ENCODE data around the gene SGCD. TPM values are rescaled to one million over a fixed set of nuclear protein-coding genes. Genes with fewer than 3 reads are reported as not detected.

Gene SGCD
- total and polyA plus RNA-seq, 2 of the 4 experiments (the other 2 are of a cell fraction): 5.8 to 10.6 TPM

GRCh38 chr5:156556666-156557406, 229.9 kb downstream of the SGCD start:
- Histone ChIP-seq H3K27me3 (ENCODE audit: control insufficient read depth, insufficient read depth, low read length) (no peaks in the 10 kb centered on the region), H3K4me2 (ENCODE audit: low read depth, low read length) (no peak overlapping the region; the same call in 1 of the 2 replicates), H2BK20ac (ENCODE audit: low read depth, low read length) (no peak overlapping the region), H3K27ac (ENCODE audit: insufficient read depth, low read length) (no peak overlapping the region), H3K23ac (ENCODE audit: low read depth, low read length) (no peak overlapping the region), H2BK120ac (ENCODE audit: low read depth, low read length) (no peak overlapping the region), H3K79me1 (ENCODE audit: low read depth in 1 of 2, low read length in 2 of 2) (no peaks in the 10 kb centered on the region; a peak in 1 of 4 replicates), H3K4me3 (ENCODE audit: insufficient read depth, low read depth, low read length) (no peak overlapping the region), H2AK5ac (ENCODE audit: low read depth, low read length) (no peak overlapping the region), H3K36me3 (ENCODE audit: control insufficient read depth, insufficient read depth, low read length) (peaks cover 2% of the 10 kb centered on the region), H3K56ac (ENCODE audit: extremely low read depth, insufficient read depth, low read length) (no peak overlapping the region), H2BK5ac (ENCODE audit: low read depth, low read length, poor library complexity, severe bottlenecking) (no peak overlapping the region), H2BK15ac (ENCODE audit: low read depth, low read length) (no peak overlapping the region), H4K91ac (ENCODE audit: insufficient read depth, low read depth, low read length) (no peak overlapping the region), H3K9ac (ENCODE audit: low read depth, low read length) (no peak overlapping the region), H2AFZ (replicated peaks; ENCODE audit: low read length, poor library complexity) (no peak overlapping the region), H3K4ac (ENCODE audit: low read depth, low read length) (no peak overlapping the region), H3K9me1 (ENCODE audit: insufficient read depth, low read length) (no peaks in the 10 kb centered on the region; the same call in 1 of the 2 replicates), H3K9me3 (ENCODE audit: control insufficient read depth, insufficient read depth, low read length) (no peaks in the 10 kb centered on the region; the same call in 1 of the 2 replicates), H4K20me1 (ENCODE audit: insufficient read depth, low read length) (no peaks in the 10 kb centered on the region), H3K14ac (replicated peaks; ENCODE audit: low read depth, low read length) (no peak overlapping the region), H4K5ac (ENCODE audit: low read depth, low read length) (no peak overlapping the region), H3K4me1 (ENCODE audit: control insufficient read depth, insufficient read depth, low read length) (no peaks in the 10 kb centered on the region; the same call in 1 of the 2 replicates), H2AK9ac (replicated peaks; ENCODE audit: low read depth, low read length, poor library complexity) (no peak overlapping the region), H3K18ac (ENCODE audit: low read depth, low read length) (no peak overlapping the region; the same call in 1 of the 2 replicates), H4K8ac (ENCODE audit: low read depth in 2 of 2, low read length in 2 of 2) (no peak overlapping the region)
- ATAC-seq (ENCODE audit: low read depth) (no peak), DNase-seq (no peak)
- ChIA-PET CTCF (interaction anchor here (0.6 kb wide), 1 partner anchor 1309 kb away, joined by 3 read pairs; no protein-coding TSS in a partner anchor), POLR2A (ENCODE audit: unreplicated experiment) (no interaction called here)
- dilution Hi-C loops (cut with HindIII; ENCODE audit: low sequenced_read_pairs, unreplicated experiment) (no loop called here), intact Hi-C loops (cut with micrococcal nuclease) (no loop called here), in situ Hi-C loops (cut with MboI; ENCODE audit: low sequenced_read_pairs) (no loop called here)
- no CpG with 5 or more reads among the region's 1 CpG for WGBS, 2 experiments (ENCODE audit: extremely low coverage in 2 of 2, insufficient read length in 1 of 2)
- no TSS peak for BruUV-seq (replicated peaks)
- TF ChIP-seq FOS (IDR thresholded peaks at IDR 0.05; ENCODE audit: low read depth, low read length) (no peak), POLR2A (IDR thresholded peaks at IDR 0.05; ENCODE audit: low read depth, low read length) (no peak), CEBPB (IDR thresholded peaks at IDR 0.05; ENCODE audit: low read depth, low read length) (no peak), MAFK (IDR thresholded peaks at IDR 0.05; ENCODE audit: low read depth, low read length) (no peak), SMC3 (IDR thresholded peaks at IDR 0.05; ENCODE audit: low read depth, low read length) (no peak), NFE2L2 (IDR thresholded peaks at IDR 0.05; ENCODE audit: low read depth, low read length) (no peak), BHLHE40 (IDR thresholded peaks at IDR 0.05; ENCODE audit: low read depth, low read length) (no peak), RFX5 (IDR thresholded peaks at IDR 0.05; ENCODE audit: low read depth, low read length) (no peak), MXI1 (IDR thresholded peaks at IDR 0.05; ENCODE audit: borderline replicate concordance, low read depth, low read length) (no peak)
- TF ChIP-seq, protein P1, sequence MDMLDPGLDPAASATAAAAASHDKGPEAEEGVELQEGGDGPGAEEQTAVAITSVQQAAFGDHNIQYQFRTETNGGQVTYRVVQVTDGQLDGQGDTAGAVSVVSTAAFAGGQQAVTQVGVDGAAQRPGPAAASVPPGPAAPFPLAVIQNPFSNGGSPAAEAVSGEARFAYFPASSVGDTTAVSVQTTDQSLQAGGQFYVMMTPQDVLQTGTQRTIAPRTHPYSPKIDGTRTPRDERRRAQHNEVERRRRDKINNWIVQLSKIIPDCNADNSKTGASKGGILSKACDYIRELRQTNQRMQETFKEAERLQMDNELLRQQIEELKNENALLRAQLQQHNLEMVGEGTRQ (IDR thresholded peaks at IDR 0.05; ENCODE audit: low read depth, low read length): no peak
- TF ChIP-seq, protein P2, sequence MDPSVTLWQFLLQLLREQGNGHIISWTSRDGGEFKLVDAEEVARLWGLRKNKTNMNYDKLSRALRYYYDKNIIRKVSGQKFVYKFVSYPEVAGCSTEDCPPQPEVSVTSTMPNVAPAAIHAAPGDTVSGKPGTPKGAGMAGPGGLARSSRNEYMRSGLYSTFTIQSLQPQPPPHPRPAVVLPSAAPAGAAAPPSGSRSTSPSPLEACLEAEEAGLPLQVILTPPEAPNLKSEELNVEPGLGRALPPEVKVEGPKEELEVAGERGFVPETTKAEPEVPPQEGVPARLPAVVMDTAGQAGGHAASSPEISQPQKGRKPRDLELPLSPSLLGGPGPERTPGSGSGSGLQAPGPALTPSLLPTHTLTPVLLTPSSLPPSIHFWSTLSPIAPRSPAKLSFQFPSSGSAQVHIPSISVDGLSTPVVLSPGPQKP (IDR thresholded peaks at IDR 0.05; ENCODE audit: borderline replicate concordance, low read depth, low read length): no peak

Data from IMR-90 (cell line).